Lung microvascular endothelial cell (primary cell): Measurements from ENCODE around the gene SVEP1. TPM values are rescaled to one million over a fixed set of nuclear protein-coding genes. Genes with fewer than 3 reads are reported as not detected.
"Not testable (repeated sequence)": the region's sequence is repeated elsewhere in the genome, so short reads cannot be mapped to it uniquely, and the experiment has no call there.

Experiments
- DNase-seq, 2 donors: peaks; one replicate each; pipeline versions ENCODE4 v3.0.0 to v3.0.0-alpha.2; 2010; ENCODE audit warnings: low read depth in 2 of 2
- total RNA-seq: library from RNA; depleted of rRNA; stranded (reverse); fragments of >200 nt; gene quantifications from 2 replicates; pipeline ENCODE4 v1.2.1, GENCODE V29; 2014

Gene SVEP1
- total RNA-seq, 1 donor from 2014 or later: under 0.01 TPM

GRCh38 chr9:110446171-110446570 lies 133.4 kb downstream of the SVEP1 start:
- no peak for DNase-seq

GRCh38 chr9:110444911-110445310 lies 134.6 kb downstream of the SVEP1 start:
- DNase-seq: no peak

GRCh38 chr9:110443866-110444220 lies 135.7 kb downstream of the SVEP1 start:
- DNase-seq: no peak

- no peak for DNase-seq
Observed at GRCh38 chr9:110443146-110443865, 136.2 kb downstream of the SVEP1 start.

- DNase-seq: no peak
Observed at GRCh38 chr9:110440796-110441195, 138.7 kb downstream of the SVEP1 start.

GRCh38 chr9:110440172-110440571 lies 139.4 kb downstream of the SVEP1 start:
- no peak for DNase-seq

- DNase-seq: no peak
Observed at GRCh38 chr9:110432253-110432652, 147.3 kb downstream of the SVEP1 start.

- no peak for DNase-seq
Observed at GRCh38 chr9:110429453-110429852, 150.1 kb downstream of the SVEP1 start.

- peak; percentile 32 to 64 for DNase-seq
Observed at GRCh38 chr9:110427497-110428104, 151.9 kb downstream of the SVEP1 start.

- DNase-seq: peak; percentile 4 to 16
Observed at GRCh38 chr9:110426052-110426709, 153.4 kb downstream of the SVEP1 start.

- no peak for DNase-seq
Observed at GRCh38 chr9:110414471-110414870, 165.1 kb downstream of the SVEP1 start.

- no peak for DNase-seq
Observed at GRCh38 chr9:110410961-110411360, 168.6 kb downstream of the SVEP1 start.

GRCh38 chr9:110408598-110408997 lies 170.9 kb downstream of the SVEP1 start:
- no peak for DNase-seq

- no peak for DNase-seq
Observed at GRCh38 chr9:110405858-110406443, 173.6 kb downstream of the SVEP1 start.

GRCh38 chr9:110404473-110404872 lies 175.1 kb downstream of the SVEP1 start:
- no peak for DNase-seq

- no peak for DNase-seq
Observed at GRCh38 chr9:110399983-110400382, 179.6 kb downstream of the SVEP1 start.

- DNase-seq: not testable (repeated sequence)
Observed at GRCh38 chr9:110398992-110399391, 180.5 kb downstream of the SVEP1 start.

GRCh38 chr9:110391826-110392485 lies 187.6 kb downstream of the SVEP1 start:
- no peak for DNase-seq

- DNase-seq: no peak
Observed at GRCh38 chr9:110389148-110389750, 190.3 kb downstream of the SVEP1 start.

GRCh38 chr9:110383491-110383890 lies 196.1 kb downstream of the SVEP1 start:
- DNase-seq: no peak

- DNase-seq: no peak
Observed at GRCh38 chr9:110382731-110383130, 196.8 kb downstream of the SVEP1 start.
